22Rv1 (cell line): ENCODE data around the gene TMEM178B.

Source experiments
- ZFX ChIP-seq: fragments of 450-650 bp; IDR thresholded peaks from 2 replicates; pipeline ENCODE4 v1.6.1; 2017; ENCODE audit warnings: antibody characterized with exemption, borderline replicate concordance
- TF ChIP-seq, protein P1 (sequence below): fragments of 450-650 bp; IDR thresholded peaks from 2 replicates; pipeline ENCODE4 v1.5.1; 2017; ENCODE audit warnings: mild to moderate bottlenecking

DNA sequence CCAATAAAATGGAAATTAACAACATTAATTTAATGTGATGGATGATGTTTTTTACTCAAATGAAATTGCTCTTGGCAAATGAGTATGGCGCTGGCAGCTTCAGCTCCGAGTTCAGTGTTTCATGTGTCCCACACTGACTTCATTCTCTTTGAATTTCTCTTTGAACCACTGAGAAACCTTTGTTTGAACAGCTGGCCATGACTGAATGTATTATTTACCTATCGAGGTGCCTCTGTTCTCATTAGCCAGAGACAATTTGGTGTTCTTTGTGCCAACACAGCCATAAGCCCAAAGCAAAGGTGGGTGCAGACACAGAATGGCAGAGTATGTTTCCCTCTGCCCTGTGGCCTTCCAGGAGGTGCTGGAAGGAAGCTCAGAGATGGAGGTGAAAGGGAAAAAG, 42.1 kb downstream of the TMEM178B start:
- TF ChIP-seq, protein P1, sequence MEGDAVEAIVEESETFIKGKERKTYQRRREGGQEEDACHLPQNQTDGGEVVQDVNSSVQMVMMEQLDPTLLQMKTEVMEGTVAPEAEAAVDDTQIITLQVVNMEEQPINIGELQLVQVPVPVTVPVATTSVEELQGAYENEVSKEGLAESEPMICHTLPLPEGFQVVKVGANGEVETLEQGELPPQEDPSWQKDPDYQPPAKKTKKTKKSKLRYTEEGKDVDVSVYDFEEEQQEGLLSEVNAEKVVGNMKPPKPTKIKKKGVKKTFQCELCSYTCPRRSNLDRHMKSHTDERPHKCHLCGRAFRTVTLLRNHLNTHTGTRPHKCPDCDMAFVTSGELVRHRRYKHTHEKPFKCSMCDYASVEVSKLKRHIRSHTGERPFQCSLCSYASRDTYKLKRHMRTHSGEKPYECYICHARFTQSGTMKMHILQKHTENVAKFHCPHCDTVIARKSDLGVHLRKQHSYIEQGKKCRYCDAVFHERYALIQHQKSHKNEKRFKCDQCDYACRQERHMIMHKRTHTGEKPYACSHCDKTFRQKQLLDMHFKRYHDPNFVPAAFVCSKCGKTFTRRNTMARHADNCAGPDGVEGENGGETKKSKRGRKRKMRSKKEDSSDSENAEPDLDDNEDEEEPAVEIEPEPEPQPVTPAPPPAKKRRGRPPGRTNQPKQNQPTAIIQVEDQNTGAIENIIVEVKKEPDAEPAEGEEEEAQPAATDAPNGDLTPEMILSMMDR, result no peak
- TF ChIP-seq ZFX, result no peak
